Vagina (tissue), 2 donors: Measurements from ENCODE around the gene ZNF74. TPM values are rescaled to one million over a fixed set of nuclear protein-coding genes. Genes with fewer than 3 reads are reported as not detected.
"Not testable (repeated sequence)": the region's sequence is repeated elsewhere in the genome, so short reads cannot be mapped to it uniquely, and the experiment has no call there.

ENCODE experiments used
- DNase-seq, 2 donors: peaks; one replicate each; pipeline ENCODE4 v3.0.0-alpha.2; 2017; ENCODE audit errors: extremely low spot score in 2 of 2
- H3K27ac ChIP-seq: fragments of 200-600 bp; sonication (generic); one replicate; pipeline ENCODE4 v1.5.1; 2019
- H3K27me3 ChIP-seq: fragments of 200-600 bp; sonication (generic); one replicate; pipeline ENCODE4 v1.5.1; 2019
- H3K36me3 ChIP-seq, 2 donors: fragments of 200-600 bp; sonication (generic); one replicate each; pipeline ENCODE4 v1.5.1; 2017 to 2019
- H3K4me1 ChIP-seq: fragments of 200-600 bp; sonication (generic); one replicate; pipeline ENCODE4 v1.5.1; 2019
- H3K4me3 ChIP-seq, 2 donors: fragments of 200-600 bp; sonication (generic); 1 replicate in 1 of 2; 2 replicates in 1 of 2; pipeline ENCODE4 v1.5.1; 2016 to 2019
- H3K9me3 ChIP-seq: fragments of 200-600 bp; sonication (generic); one replicate; pipeline ENCODE4 v1.5.1; 2019
- POLR2A ChIP-seq, 2 donors: fragments of 450-650 bp; IDR thresholded peaks; one replicate each; pipeline ENCODE4 v1.6.1; 2017; ENCODE audit warnings: antibody characterized with exemption in 2 of 2, mild to moderate bottlenecking in 2 of 2, moderate library complexity in 2 of 2
- POLR2AphosphoS5 ChIP-seq, 2 donors: sonication (generic); formaldehyde crosslinking; IDR thresholded peaks; one replicate each; pipeline ENCODE4 v1.9.0; 2017; ENCODE audit warnings: antibody characterized with exemption in 2 of 2, mild to moderate bottlenecking in 2 of 2, low read depth in 1 of 2; ENCODE audit not compliant: insufficient read depth in 1 of 2
- intact Hi-C: fragments of 100-400 bp; cut with DNase I; formaldehyde crosslinking; loops from one replicate; pipeline ENCODE4 v1.15.1; 2023
- total RNA-seq: library from RNA; depleted of rRNA; stranded (reverse); fragments of >200 nt; gene quantifications from one replicate; pipeline ENCODE4 v1.2.3, GENCODE V29; 2016
- TF ChIP-seq, protein P1 (sequence below), 3 experiments: fragments of 450-650 bp in 2 of 3; fragments of 200-600 bp in 1 of 3; sonication (generic) in 1 of 3; IDR thresholded peaks; one replicate each; pipeline ENCODE4 v1.5.1; 2017 to 2019; ENCODE audit warnings: antibody characterized with exemption in 3 of 3, mild to moderate bottlenecking in 2 of 3, moderate library complexity in 2 of 3

The ZNF74 gene
- 11.0 TPM for total RNA-seq

DNA sequence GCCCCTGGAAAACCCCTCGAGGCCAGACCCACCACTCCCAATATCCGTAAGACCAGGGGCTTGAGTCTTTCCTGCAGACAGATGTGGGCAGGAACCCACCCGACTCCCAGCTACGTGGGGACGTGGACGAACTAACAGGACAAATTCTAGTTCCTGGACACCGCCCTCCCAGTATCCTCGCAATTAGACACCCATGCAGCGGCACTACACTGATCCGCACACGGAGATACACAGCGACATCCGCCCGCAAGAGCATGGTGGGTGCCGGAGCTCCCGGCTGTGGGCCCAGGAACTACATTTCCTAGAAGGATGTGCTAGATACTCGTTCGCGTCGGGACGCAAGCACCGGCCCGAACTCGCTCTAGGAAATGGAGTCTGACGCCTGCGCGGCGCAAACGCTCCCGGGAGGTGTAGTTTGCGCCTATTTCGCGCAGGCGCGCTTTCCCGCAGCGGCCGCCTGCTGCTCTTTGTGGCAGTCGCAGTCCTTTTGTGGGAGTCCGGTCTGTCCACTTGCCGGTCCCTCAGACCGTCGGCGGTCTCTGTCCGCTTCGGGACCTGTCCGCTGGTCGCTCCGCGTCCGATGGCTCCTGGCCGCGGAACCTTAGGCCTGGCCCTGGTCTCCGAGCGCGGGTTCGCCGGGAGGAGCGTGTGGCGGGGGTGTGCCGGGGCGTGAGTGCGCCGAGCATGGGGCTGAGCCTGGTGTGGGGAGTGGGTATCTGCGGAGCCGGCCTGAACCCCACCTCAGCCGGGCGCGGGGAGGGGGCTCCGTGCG lies at the start of gene ZNF74:
TSS of gene ZNF74 (plus strand) at position 447 of the 772 bp plus-strand sequence. CDS start 478 bp downstream, outside the sequence.
- Histone ChIP-seq H3K27me3 (no peaks in the 10 kb centered on the region), H3K9me3 (no peaks in the 10 kb centered on the region), H3K36me3 (no peaks in the 10 kb centered on the region), H3K4me1 (peaks cover 30% of the 10 kb centered on the region), H3K4me3 (peak within 1 kb of the TSS; percentile 77 to 84), H3K27ac (peak within 1 kb of the TSS; percentile 52)
- intact Hi-C loops, result no loop called here
- TF ChIP-seq, protein P1, sequence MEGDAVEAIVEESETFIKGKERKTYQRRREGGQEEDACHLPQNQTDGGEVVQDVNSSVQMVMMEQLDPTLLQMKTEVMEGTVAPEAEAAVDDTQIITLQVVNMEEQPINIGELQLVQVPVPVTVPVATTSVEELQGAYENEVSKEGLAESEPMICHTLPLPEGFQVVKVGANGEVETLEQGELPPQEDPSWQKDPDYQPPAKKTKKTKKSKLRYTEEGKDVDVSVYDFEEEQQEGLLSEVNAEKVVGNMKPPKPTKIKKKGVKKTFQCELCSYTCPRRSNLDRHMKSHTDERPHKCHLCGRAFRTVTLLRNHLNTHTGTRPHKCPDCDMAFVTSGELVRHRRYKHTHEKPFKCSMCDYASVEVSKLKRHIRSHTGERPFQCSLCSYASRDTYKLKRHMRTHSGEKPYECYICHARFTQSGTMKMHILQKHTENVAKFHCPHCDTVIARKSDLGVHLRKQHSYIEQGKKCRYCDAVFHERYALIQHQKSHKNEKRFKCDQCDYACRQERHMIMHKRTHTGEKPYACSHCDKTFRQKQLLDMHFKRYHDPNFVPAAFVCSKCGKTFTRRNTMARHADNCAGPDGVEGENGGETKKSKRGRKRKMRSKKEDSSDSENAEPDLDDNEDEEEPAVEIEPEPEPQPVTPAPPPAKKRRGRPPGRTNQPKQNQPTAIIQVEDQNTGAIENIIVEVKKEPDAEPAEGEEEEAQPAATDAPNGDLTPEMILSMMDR (IDR thresholded peaks at IDR 0.05), result no peak
- TF ChIP-seq POLR2A (IDR thresholded peaks at IDR 0.05) (peak in 1 of 2 donors; percentile 3), POLR2AphosphoS5 (IDR thresholded peaks at IDR 0.05; ENCODE audit: insufficient read depth in 1 of 2, low read depth in 1 of 2) (peak; percentile 86 to 94)
- peak in 1 of 2 donors; percentile 88 for DNase-seq

DNA sequence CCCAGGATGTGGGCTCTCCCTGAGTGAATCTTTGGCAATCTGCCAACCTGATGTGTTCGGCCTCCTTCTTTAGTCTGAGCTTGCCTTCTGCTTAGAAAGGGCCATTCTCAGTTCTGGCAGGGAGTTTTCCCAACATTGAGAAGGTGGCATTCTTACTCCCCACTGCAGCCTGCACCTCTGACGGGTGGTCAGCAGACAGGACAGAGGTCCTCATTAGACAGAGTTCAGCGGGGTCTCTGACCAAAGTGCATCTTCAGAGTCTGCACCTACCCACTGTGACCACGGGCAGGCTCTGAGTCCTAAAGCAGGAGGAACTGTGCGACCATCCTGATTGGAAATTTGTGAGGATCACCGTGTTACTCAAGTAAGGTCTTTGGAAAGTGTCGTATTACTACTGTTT lies 47.4 kb upstream of the ZNF74 start:
- H3K27me3 ChIP-seq, H3K9me3 ChIP-seq, DNase-seq, H3K27ac ChIP-seq, intact Hi-C loops, H3K4me3 ChIP-seq, H3K4me1 ChIP-seq, H3K36me3 ChIP-seq: not testable (repeated sequence)

DNA sequence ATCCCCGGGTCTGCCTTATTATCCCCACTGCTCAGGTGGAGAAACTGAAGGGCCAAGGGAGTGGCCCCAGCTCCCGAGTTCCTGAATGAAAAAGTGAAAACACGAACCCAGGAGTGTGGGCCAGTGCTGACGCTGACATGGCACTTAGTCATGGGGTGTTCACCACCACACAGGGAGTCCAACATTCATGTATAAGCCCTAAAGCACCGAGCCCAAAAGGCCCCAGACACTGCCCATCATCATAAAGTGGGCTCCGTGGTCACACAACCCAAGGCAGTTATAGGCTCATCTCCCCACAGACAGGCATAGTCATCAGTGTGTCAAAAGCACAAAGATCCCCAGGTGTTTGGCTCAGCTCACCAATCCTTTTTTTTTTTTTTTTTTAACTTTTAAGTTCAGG lies 41.4 kb upstream of the ZNF74 start:
- H3K36me3 ChIP-seq, H3K9me3 ChIP-seq, intact Hi-C loops, DNase-seq, H3K27ac ChIP-seq, H3K27me3 ChIP-seq, H3K4me3 ChIP-seq, H3K4me1 ChIP-seq: not testable (repeated sequence)

DNA sequence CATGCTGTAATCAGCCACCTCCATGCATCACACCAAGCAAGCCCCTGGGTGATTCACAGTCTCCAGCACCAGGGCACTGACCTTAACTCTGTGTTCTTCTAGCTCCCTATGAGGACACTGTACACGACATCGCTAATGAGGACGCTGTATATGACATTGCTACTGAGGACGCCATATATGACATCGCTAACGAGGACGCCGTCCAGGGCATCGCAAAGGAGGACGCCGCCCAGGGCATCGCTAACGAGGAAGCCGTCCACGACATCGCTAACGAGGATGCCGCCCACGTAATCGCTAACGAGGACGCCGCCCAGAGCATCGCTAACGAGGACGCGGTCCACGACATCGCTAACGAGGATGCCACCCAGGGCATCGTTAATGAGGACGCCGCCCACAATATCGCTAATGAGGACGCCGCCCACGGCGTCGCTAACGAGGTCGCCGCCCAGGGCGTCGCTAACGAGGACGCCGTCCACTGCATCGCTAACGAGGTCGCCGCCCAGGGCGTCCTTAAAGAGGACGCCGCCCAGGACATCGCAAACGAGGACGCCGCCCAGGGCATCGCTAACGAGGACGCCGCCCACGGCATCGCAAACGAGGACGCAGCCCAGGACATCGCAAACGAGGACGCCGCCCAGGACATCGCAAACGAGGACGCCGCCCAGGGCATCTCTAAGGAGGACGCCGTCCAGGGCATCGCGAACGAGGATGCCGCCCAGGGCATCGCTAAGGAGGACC lies 39.5 kb upstream of the ZNF74 start:
- no peak for DNase-seq
- H3K4me1 ChIP-seq, result no peaks in the 10 kb centered on the region
- H3K27me3 ChIP-seq, result no peaks in the 10 kb centered on the region
- intact Hi-C loops, result no loop called here
- H3K4me3 ChIP-seq, result no peak overlapping the region
- no peaks in the 10 kb centered on the region for H3K9me3 ChIP-seq
- no peak overlapping the region for H3K27ac ChIP-seq
- TF ChIP-seq, protein P1 (IDR thresholded peaks at IDR 0.05), result no peak
- TF ChIP-seq POLR2AphosphoS5 (IDR thresholded peaks at IDR 0.05; ENCODE audit: insufficient read depth in 1 of 2, low read depth in 1 of 2), result no peak
- no peak for TF ChIP-seq POLR2A (IDR thresholded peaks at IDR 0.05)
- H3K36me3 ChIP-seq, result no peaks in the 10 kb centered on the region

DNA sequence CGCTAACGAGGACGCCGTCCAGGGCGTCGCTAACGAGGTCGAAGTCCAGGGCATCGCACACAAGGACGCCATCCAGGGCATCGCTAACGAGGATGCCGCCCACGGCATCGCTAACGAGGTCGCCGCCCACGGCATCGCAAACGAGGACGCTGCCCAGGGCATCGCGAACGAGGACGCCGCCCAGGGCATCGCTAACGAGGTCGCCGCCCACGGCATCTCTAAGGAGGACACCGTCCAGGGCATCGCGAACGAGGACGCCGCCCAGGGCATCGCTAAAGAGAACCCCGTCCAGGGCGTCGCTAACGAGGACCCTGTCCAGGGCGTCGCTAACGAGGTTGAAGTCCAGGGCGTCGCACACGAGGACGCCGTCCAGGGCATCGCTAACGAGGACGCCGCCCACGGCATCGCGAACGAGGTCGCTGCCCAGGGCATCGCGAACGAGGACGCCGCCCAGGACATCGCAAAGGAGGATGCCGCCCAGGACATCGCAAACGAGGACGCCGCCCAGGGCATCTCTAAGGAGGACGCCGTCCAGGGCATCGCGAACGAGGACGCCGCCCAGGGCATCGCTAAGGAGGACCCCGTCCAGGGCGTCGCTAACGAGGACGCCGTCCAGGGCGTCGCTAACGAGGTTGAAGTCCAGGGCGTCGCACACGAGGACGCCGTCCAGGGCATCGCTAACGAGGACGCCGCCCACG lies 37.9 kb upstream of the ZNF74 start:
- intact Hi-C loops, DNase-seq, H3K27ac ChIP-seq, H3K9me3 ChIP-seq, H3K36me3 ChIP-seq, H3K27me3 ChIP-seq, H3K4me1 ChIP-seq, H3K4me3 ChIP-seq: not testable (repeated sequence)

DNA sequence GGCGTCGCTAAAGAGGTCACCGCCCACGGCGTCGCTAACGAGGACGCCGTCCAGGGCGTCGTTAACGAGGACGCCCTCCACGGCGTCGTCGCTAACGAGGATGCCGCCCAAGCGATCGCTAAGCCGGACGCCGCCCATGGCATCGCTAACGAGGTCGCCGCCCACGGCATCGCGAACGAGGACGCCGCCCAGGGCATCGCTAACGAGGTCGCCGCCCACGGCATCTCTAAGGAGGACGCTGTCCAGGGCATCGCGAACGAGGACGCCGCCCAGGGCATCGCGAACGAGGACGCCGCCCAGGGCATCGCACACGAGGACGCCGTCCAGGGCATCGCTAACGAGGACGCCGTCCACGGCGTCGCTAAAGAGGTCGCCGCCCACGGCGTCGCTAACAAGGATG lies 37.0 kb upstream of the ZNF74 start:
- H3K4me1 ChIP-seq, H3K27me3 ChIP-seq, H3K4me3 ChIP-seq, intact Hi-C loops, H3K36me3 ChIP-seq, H3K9me3 ChIP-seq, H3K27ac ChIP-seq, DNase-seq: not testable (repeated sequence)

DNA sequence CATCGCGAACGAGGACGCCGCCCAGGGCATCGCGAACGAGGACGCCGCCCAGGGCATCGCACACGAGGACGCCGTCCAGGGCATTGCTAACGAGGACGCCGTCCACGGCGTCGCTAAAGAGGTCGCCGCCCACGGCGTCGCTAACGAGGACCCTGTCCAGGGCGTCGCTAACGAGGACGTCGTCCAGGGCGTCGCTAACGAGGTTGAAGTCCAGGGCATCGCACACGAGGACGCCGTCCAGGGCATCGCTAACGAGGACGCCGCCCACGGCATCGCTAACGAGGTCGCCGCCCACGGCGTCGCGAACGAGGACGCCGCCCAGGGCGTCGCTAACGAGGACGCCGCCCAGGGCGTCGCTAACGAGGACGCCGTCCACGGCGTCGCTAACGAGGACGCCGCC lies 36.0 kb upstream of the ZNF74 start:
- intact Hi-C loops, H3K4me1 ChIP-seq, H3K4me3 ChIP-seq, H3K27ac ChIP-seq, H3K36me3 ChIP-seq, DNase-seq, H3K9me3 ChIP-seq, H3K27me3 ChIP-seq: not testable (repeated sequence)

DNA sequence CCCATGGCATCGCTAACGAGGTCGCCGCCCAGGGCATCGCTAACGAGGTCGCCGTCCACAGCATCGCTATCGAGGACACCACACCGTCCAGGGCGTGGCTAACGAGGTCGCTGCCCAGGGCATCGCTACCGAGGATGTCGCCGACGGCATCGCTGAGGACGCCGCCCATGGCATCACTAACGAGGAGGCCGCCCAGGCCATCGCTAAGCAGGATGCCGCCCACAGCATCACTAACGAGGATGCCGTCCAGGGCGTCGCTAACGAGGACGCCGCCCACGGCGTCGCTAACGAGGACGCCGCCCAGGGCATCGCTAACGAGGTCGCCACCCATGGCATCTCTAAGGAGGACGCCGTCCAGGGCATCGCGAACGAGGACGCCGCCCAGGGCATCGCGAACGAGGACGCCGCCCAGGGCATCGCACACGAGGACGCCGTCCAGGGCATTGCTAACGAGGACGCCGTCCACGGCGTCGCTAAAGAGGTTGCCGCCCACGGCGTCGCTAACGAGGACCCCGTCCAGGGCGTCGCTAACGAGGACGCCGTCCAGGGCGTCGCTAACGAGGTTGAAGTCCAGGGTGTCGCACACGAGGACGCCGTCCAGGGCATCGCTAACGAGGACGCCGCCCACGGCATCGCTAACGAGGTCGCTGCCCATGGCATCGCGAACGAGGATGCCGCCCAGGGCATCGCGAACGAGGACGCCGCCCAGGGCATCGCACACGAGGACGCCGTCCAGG lies 35.3 kb upstream of the ZNF74 start:
- H3K4me1 ChIP-seq, H3K4me3 ChIP-seq, DNase-seq, intact Hi-C loops, H3K27me3 ChIP-seq, H3K36me3 ChIP-seq, H3K27ac ChIP-seq, H3K9me3 ChIP-seq: not testable (repeated sequence)

DNA sequence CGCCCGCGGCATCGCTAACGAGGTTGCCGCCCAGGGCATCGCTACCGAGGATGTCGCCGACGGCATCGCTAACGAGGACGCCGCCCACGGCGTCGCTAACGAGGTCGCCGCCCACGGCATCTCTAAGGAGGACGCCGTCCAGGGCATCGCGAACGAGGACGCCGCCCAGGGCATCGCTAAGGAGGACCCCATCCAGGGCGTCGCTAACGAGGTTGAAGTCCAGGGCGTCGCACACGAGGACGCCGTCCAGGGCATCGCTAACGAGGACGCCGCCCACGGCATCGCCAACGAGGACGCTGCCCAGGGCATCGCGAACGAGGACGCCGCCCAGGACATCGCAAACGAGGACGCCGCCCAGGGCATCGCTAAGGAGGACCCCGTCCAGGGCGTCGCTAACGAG lies 33.7 kb upstream of the ZNF74 start:
- intact Hi-C loops, H3K27ac ChIP-seq, DNase-seq, H3K9me3 ChIP-seq, H3K27me3 ChIP-seq, H3K36me3 ChIP-seq, H3K4me3 ChIP-seq, H3K4me1 ChIP-seq: not testable (repeated sequence)
